Measurements from ENCODE around the gene UST.

UST gene

DNA sequence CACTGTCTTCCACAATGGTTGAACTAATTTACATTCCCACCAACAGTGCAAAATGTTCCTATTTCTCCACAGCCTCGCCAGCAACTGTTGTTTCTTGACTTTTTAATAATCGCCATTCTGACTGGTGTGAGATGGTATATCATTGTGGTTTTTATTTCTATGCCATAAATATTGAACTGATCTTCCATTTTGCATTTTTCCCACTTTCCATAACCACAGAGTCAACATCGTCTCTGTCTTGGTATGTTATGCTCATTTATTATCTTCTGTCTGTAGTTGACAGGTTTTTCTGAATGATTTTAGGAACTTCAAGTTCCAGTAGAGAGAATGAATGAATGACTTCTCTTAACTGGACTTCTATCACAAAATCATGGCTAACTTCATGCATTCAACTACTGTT lies 259.8 kb downstream of the UST start:
- no peak for DNase-seq (ENCODE audit: low spot score)

DNA sequence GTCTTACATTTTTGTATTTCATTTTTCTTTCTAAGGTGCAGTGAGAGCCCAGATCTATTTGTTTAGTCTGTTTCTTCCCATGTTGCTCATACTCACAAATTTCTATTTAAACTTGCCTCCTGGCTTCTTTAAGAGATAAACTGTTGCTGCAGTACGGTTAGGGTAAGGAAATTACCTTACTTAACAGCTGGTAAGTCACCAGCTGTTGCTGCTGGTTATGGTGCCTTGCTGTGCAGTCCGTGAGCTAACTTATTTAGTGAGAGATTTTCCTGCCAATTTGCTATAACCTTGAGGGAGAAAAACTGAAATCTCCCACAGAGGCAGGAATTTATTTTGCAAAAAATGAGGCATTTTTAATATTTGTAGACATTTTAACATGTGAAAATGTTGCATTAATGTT lies 261.0 kb downstream of the UST start:
- no peak for DNase-seq (ENCODE audit: low spot score)

DNA sequence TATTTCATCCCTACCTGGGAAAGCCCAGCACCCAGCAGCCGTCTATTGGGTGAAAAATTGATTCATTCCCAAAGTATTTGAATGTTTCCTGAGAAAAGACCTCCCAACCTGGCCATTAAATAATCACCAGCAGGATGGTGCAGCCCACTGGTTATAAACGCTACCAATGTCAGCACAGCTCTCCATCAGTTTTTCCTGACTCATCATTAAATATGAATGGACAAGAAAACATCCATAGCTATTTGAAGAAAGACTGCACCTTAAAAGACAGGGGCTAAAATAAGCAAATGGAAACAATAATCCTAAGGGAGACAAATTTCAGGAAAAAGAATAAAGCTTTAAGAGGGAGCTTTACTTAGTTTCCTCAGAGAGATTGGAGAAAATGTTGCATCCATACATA lies 261.9 kb downstream of the UST start:
- DNase-seq (ENCODE audit: low spot score) = no peak

DNA sequence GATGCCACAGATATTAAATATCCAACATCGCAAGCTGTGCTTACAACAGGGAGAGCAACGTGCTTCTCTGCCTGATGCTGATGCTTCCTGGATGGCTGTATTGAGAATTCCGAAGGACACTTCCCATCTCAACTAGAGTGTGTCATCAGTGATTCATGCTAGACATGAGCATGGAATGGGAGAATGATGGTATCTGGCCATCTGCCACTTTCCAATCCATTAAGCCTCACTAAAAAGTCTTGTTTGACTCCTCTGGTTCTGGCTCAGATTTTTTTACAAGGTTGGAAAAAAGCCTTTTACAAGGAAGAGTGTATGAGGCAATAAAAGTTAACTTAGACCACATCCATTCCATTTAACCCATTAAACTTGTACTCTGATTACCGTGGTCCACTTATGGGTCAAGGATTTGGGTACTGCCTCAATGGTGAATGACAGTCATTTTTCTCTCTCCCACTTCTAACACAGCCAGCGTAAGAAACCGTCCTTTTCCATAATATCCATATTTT lies 265.3 kb downstream of the UST start:
- no peak for DNase-seq (ENCODE audit: low spot score)

DNA sequence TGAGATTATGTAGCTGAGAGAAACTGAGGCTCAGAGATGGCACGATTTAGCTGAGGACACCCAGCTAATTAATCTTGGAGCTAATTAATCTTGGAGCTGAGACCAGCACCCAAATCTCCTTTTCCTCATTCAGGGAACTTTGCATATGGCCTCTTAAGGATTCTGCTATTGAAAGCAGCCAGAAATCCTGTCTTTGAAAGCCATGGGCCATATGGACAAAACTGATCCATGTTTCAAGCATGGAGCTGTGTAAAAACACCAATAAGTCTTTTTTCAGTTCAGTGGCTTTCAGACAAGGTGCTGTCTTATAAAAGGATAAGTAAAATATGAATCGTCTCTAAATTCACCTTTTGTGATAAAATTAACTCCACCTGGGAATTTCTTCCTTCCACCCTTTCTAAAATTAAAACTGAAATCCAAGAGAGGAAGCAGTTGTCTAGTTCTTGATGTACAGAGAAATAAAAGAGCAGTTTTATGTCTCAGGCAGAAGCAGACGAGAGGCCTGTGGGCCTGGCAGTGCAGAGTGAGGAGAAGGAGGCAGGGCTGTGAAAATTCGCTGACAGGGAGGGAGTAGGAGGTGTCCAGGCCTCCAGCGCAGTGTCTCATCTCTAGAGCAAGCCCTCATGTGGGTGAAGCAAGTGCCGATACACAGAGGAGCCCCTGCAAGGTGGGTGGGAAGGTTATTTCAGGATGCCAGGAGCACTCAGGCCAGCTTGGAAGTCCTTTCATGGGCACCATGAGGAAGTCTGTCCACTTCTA lies 266.9 kb downstream of the UST start:
- no peak for DNase-seq (ENCODE audit: low spot score)

DNA sequence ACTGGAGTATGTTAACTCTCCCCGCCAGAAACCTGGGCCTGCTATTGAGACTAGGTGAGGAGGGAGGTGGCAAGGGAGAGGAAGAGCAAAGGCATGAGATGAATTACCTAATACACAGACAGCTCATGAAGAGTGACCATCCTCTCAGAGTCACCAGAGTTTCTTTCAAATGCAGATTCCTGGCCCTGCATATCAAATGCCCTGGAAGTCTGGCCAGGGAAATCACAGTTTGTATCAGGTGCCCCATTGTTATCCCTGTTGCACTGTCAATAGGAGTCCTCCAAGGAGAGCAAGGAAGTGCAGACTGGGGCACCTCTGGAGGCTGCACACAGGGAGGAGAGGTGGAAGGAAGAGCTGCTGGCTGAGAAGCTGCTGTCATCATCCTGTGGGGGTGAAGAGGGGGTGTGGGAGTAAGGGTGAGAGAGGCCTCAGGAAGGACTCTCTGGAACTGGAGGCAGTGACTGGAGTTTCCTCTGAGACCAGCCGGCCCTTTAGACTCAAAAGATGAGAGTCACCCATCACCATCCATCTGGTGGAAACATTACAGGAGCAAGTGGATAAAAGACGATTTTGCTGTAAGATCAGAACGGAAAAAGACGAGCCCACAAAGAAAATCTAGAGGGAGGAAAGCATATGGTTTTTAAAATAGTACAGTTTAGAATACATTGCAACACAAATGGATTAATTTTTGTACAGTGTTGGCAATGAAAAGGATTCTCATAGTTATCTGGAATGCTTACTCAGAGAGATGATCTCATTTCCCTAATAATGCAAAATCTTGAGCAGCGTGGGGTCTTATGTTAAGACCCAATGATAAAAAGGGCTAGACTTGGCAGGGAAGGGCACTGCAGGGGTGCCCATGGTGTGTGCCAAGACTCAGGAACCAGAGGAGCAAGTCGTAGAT lies 268.1 kb downstream of the UST start:
- DNase-seq (ENCODE audit: low spot score) = no peak

DNA sequence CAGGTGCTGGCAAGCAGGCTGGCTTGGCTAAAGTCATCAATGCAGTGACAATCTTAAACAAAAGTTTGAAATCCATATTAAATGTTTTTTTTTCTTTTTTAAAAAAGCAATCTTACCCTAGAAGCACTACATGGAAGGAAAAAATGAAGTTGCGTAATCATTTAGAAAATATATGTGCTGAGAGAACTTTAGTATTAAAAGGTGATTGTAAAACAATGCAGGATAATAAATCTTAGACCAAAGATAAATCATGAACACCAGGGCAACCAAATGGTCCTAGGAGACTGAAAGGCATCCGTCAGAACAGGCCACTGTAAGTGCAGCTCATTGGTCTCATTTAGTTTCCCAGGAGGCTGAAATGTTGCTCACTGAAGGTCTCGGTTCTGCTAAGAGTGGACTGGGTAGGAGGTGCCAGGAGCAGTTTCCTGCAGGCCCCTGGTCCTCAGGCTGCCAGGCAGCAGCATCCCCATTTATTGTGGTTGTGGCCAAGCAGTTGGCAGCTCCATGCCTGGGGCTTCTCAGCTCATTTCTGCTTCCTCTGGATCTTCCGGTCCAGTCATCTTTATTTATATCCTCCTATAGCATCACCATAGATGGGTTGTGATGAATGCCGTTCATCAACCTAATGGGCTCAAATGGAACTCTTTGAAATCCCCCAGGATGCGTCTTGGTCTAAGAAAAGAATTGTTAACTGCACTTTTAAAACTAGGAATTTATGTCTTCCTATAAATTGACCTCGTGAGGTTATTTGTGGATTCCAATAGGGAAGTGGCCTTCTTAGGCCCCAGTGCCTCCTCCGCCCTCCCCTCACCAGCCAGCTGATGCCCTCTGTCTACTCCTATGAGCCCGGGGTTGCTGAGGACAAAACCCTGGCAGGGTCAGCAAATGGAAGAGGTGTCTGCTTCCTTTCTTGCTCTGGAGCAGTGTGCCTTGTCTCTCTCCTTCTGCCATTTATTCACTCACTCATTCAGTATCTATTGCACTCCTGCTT lies 269.0 kb downstream of the UST start:
- no peak for DNase-seq (ENCODE audit: low spot score)

DNA sequence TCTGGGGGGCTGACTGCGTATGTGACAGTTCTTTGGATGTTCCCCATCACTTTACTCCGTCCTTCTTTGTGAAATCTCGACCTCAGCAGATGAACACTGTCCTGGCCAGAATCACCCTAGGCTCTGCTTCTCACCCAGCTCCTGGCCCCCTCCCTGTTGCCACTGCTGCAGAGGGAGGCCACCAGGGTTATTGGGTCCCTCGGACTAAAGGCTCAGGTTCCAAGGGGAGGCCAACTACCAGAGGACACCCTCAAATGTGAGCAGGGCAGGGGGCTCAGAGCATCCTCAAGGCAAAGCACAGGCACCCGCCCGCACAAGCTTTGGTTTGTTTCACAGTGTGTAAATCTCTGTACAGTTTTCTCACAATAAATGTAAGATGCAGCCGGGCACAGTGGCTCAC lies 269.9 kb downstream of the UST start:
- DNase-seq (ENCODE audit: low spot score) = no peak

DNA sequence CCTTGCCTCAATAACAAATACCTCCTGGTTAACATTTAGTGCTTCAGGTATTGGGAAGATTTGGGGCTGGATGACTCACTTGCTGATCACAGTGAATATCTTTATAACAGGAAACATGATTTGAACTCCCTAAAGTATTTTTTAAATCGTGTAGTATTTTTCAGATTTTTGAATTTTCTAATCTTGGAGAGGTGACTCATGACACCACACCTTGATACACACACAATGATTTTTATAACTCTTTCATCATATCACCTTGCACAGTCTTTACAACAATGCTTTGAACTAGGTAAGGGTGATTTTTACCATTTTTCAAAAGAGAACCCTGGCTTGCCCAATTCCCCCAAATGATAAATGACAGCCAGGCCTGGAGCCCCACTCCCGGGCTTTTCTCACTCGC lies 273.5 kb downstream of the UST start:
- no peak for DNase-seq (ENCODE audit: low spot score)

DNA sequence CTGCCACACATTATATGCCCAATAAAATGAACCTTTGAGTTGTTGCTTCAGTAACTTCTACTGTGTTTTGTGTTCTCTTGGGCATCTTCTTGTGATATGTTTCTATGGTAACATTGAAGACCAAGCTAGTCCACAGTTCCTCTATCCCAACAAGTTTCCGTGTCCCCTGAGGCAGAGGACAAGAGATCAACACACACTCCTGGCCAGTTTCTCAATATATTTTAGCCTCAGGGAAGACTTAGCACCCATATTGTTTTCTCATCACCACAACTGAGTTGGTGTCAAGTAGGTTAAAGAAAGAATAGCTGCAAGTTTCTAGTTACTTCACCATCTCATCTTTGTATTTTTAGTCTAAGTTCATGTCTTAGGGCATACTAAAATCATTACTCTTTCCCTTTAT lies 277.5 kb downstream of the UST start:
- DNase-seq (ENCODE audit: low spot score) = no peak

DNA sequence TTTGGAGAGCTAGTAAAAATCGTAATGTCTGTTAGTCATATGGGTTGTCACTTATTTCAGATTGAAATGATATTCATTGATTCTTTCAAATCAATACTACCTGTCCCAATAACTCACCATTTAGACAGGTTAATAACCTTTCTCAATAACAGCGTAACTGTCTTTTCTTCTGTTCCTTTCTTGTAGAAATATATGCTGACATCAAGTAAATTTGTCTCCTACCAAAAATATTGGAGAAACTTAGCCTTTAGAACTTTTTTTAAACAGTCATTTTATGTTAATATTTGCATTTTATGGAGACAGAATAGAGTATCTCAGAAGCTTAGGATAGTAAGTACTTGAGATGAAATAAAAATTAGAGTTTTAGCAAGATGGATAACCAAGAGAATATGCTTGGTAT lies 278.2 kb downstream of the UST start:
- no peak for DNase-seq (ENCODE audit: low spot score)

DNA sequence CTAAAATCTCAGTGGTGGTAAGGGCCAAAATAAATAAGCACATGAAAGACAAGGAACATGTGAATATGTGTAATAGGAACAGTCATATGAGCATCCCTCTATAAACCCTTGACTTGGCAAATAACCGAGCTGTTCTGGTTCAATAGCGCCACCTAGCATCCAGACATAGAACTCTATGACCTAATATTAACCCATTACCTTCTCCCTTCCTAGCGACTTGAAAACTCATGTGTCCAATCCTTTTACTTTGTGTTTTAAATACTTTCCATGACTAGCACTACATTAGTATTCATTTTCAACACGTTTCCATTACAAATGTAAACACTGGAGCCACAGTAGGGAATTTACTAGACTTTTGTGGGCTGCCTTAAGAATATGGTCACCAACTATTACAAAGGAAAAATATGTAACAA lies 279.7 kb downstream of the UST start:
- DNase-seq (ENCODE audit: low spot score) = no peak

DNA sequence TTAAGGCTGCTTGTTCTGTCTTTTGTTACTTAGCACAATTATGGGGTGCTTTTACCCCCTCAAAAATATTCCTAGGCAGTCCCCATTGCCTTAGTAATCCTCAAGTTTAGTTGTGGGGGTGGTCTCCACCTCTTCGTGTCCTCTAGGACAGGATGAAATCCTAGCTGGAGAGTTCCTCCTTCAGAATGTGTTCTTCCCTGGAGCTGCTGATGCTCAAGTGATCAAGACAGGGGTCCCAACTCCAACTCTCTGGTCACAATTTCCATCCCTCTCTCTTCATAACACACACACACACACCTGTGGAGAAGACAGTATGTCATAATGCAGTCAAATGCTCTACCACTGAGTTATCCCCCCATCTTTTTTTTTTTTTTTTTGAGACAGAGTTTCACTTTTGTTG lies 280.7 kb downstream of the UST start:
- DNase-seq (ENCODE audit: low spot score) = no peak

DNA sequence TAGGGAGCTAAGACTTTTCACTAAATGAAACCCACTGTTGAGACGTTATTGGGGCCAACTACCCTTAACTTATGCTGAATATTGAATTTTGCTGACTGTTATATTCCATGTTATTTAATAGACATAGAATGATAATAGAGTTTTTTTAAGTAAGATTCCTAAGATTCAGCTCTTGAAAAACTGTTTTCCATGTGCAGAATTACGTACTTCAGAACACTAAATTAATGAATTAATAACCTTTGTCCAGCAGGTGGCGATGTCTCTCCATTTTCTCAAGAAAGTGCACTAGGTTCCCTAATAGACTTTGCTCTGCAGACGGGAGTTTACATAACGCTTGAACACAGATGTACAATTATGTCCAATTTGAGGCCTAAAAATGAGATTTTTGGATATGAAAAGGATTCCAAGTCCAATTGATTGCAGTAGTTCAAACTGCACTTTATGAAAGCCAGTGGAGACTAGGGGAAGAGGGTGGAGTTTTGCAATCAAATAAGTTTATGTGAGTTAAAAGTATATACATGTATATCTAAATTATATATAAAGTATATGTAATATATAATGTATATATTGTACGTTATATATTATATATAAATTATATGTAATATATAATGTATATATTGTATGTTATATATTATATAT lies 282.1 kb downstream of the UST start:
- DNase-seq (ENCODE audit: low spot score) = peak; percentile 83

DNA sequence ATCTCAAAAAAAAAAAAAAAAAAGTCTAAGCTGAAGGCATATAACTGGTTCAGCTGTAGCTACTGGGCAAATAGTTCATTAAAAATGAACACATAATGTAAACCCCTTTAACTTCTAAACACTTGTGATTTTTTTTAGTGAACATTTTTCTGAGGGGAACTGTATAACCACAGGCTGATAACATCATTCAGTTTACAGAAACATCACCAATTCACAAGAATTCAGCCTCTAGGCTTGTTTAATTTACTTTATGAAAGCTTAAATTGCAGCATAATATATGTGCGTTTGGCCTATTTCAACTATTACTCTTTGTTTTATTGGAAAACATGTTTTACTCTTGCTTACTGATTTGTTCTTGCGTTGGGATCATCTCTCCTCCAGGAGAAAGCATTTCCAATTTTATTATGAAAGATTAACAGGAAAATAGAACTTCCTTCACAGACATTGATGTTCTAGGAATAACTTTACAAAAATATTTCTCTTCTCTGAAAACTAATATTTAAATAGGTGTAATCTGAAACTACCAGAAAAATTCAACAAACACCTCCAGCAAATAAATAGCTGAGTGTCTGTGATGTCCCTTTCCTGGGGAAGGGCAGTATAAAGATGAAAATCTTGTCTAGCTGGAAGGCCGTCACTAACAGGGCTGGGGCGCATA lies 284.5 kb downstream of the UST start:
- no peak for DNase-seq (ENCODE audit: low spot score)

DNA sequence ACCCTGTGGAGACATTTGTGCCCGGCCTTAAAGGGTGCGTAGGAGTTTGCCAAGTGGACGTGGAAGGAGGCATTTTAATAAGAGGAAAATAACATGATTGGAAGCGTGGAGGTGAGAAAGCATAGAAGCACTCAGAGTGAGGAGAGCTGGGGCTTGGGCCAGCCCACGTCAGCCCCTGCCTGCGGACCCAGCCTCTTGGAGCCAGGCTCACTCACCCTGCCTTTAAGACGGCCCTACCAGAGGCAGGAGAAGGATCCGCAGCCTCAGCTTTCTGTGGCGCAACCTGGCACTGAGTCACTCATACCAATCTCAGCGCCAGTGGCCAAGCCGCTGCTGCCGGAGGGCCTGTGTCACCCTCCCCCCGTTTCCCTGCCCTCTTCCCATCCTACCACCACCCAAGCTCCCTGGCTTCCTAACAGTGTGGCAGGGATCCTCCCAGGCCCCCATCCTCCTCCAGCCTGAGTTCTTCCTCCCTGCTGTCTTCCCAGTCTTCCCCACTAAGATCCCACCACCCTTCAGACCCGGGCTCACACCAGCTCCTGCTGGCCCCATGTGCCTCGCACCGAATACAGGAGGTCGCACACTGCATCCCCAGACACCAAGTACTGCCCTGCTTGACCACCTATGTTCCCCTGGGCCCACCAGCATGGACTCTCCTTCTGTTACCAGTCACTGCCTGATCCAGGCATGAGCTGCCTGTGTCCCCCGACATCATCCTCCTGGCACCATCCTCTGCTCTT lies 285.2 kb downstream of the UST start:
- peak; percentile 32 for DNase-seq (ENCODE audit: low spot score)

DNA sequence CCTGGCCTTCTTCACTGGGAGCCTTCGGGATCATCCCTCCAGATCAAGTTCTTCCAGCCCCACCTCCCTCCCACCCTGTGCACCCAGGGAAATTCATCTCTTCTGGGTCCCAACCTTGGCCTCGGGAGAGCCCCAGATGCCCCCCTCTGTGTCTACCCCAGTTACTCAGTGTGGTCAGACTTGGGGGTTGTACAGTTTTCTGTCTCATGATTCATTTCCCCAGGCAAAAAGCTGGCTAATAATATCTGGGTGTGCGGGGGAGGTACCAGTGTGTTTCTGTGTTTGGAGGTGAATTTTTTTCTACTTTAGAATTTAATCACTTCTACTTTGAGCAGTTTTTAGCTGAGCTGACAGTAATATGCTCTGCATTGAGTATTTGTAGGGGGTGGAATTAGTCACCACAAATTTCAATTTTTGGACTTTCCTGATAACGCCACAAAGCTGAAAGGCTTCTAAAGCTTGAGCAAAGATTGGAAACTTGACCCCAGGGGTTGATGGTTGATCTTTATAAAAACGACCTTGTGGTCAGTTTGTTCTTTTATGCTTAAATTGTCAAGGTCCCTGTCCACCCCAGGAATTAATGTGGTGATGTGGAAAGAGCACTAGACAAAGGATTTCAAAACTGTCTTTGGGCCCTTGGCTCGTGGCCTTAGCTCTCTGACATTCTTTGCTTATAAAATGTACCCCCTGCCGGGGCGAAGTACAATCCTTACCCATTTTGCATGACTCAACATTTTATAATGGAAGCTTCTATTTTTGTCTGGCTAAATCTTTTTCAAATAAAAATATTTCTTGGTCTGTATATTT lies 286.0 kb downstream of the UST start:
- peak; percentile 36 for DNase-seq (ENCODE audit: low spot score)

DNA sequence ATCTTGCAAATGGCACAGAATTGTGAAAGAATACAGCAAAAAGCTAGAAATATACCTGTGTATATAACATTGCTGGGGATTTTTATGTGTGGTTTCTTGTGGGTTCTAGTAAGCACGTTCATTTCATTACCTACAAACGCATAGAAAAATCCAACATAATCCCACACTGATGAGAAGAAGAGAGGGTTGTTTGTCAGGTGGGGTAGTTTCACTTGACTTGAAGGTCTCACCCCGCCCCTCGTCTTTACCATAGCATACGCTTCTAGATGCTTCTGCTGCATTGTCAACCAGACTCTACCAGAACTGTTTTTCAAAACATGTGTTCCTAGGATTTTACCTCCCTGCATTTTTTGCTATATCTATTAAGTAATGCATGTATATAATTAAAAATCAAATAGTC lies 286.6 kb downstream of the UST start:
- no peak for DNase-seq (ENCODE audit: low spot score)

DNA sequence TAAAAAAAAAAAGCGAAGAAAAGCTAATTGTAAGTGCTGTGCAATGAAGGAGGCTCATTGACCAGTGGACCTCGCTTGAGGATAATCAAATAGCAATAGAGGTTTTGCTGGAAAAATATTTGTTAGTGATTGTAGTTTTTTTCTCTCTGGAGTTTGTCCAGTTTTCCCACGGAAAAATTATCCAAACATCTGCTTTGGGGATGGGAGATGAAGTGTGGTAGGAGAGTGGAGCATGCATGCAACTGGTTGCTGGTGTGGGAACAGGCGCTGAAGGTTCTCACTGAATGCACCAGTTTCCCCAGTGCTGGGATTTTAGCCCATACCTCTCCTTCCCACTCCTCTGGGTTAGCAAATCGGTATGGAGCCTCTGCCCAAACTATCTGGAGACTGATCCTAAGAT lies 288.9 kb downstream of the UST start:
- DNase-seq (ENCODE audit: low spot score) = no peak
